CD4-positive, alpha-beta memory T cell (primary cell): Measurements from ENCODE around the gene KCTD17. TPM values are rescaled to one million over a fixed set of nuclear protein-coding genes. Genes with fewer than 3 reads are reported as not detected.

ENCODE experiments used
- CTCF ChIA-PET: fragments of 350-600 bp; sonication (Branson Sonifier 250); formaldehyde crosslinking; loops from one replicate; lab custom pipeline; 2021; ENCODE audit warnings: inconsistent platforms; ENCODE audit not compliant: partially characterized antibody; lab: Charles Lee
- POLR2A ChIA-PET: fragments of 350-600 bp; sonication (Branson Sonifier 250); formaldehyde crosslinking; loops from one replicate; lab custom pipeline; 2021; ENCODE audit not compliant: partially characterized antibody; lab: Charles Lee
- DNase-seq, 5 donors: peaks; one replicate each; pipeline versions ENCODE4 v3.0.0 to v3.0.0-alpha.2; 2020 to 2022; ENCODE audit warnings: mixed read lengths in 1 of 5
- H3K27ac ChIP-seq: one replicate; pipeline ENCODE4 v1.7.0; 2013; ENCODE audit warnings: low read depth, low read length
- H3K27me3 ChIP-seq: 2 replicates; pipeline ENCODE4 v1.7.0; 2013; ENCODE audit warnings: mild to moderate bottlenecking, low read length, moderate library complexity; ENCODE audit not compliant: insufficient read depth
- H3K36me3 ChIP-seq: 2 replicates; pipeline ENCODE4 v1.7.0; 2013; ENCODE audit warnings: mild to moderate bottlenecking, low read length, moderate library complexity; ENCODE audit not compliant: insufficient read depth
- H3K4me1 ChIP-seq: 2 replicates; pipeline ENCODE4 v1.7.0; 2013; ENCODE audit warnings: mild to moderate bottlenecking, low read length, moderate library complexity; ENCODE audit not compliant: insufficient read depth
- H3K4me3 ChIP-seq, 2 donors: one replicate each; pipeline ENCODE4 v1.7.0; 2013; ENCODE audit warnings: low read length in 2 of 2, mild to moderate bottlenecking in 1 of 2
- H3K9me3 ChIP-seq, 2 donors: one replicate each; pipeline ENCODE4 v1.7.0; 2013; ENCODE audit warnings: low read length in 2 of 2, control low read depth in 1 of 2; ENCODE audit not compliant: control insufficient read depth in 1 of 2
- H3K27ac Mint-ChIP-seq, 7 donors: one replicate each; pipeline ENCODE4 v1.8.0; 2020 to 2021; ENCODE audit warnings: mixed read lengths in 7 of 7, mild to moderate bottlenecking in 6 of 7, inconsistent platforms in 3 of 7, moderate library complexity in 3 of 7
- H3K27me3 Mint-ChIP-seq, 2 donors: one replicate each; pipeline ENCODE4 v1.8.0; 2020 to 2021; ENCODE audit warnings: mixed read lengths in 2 of 2
- H3K36me3 Mint-ChIP-seq, 2 donors: one replicate each; pipeline ENCODE4 v1.8.0; 2020 to 2021; ENCODE audit warnings: mixed read lengths in 2 of 2, inconsistent platforms in 1 of 2, mild to moderate bottlenecking in 1 of 2
- H3K4me1 Mint-ChIP-seq, 4 donors: one replicate each; pipeline ENCODE4 v1.8.0; 2020 to 2021; ENCODE audit warnings: mixed read lengths in 4 of 4, mild to moderate bottlenecking in 1 of 4
- H3K4me3 Mint-ChIP-seq, 8 donors: one replicate each; pipeline ENCODE4 v1.8.0; 2020 to 2021; ENCODE audit warnings: mixed read lengths in 8 of 8, mild to moderate bottlenecking in 7 of 8, moderate library complexity in 6 of 8, inconsistent platforms in 3 of 8
- H3K9me3 Mint-ChIP-seq, 8 donors: one replicate each; pipeline ENCODE4 v1.8.0; 2020 to 2021; ENCODE audit warnings: mixed read lengths in 8 of 8, mild to moderate bottlenecking in 5 of 8, inconsistent platforms in 3 of 8, moderate library complexity in 1 of 8
- intact Hi-C: fragments of 100-400 bp; cut with micrococcal nuclease; formaldehyde crosslinking; loops from one replicate; pipeline ENCODE4 v1.15.1; 2023
- polyA plus RNA-seq, 2 donors: library from polyadenylated mRNA; unstranded; fragments of 300-500 nt; fragmentation: Illumina TruSeq; gene quantifications; one replicate each; pipeline ENCODE4 v1.2.3, GENCODE V29; 2021
- total RNA-seq, 2 experiments: library from RNA; stranded (reverse); gene quantifications; one replicate each; pipeline ENCODE4 v1.2.3, GENCODE V29; 2021

The KCTD17 gene
- total and polyA plus RNA-seq, 4 experiments from 2014 or later, result 9.0 to 33.4 (median 22.7) TPM

DNA sequence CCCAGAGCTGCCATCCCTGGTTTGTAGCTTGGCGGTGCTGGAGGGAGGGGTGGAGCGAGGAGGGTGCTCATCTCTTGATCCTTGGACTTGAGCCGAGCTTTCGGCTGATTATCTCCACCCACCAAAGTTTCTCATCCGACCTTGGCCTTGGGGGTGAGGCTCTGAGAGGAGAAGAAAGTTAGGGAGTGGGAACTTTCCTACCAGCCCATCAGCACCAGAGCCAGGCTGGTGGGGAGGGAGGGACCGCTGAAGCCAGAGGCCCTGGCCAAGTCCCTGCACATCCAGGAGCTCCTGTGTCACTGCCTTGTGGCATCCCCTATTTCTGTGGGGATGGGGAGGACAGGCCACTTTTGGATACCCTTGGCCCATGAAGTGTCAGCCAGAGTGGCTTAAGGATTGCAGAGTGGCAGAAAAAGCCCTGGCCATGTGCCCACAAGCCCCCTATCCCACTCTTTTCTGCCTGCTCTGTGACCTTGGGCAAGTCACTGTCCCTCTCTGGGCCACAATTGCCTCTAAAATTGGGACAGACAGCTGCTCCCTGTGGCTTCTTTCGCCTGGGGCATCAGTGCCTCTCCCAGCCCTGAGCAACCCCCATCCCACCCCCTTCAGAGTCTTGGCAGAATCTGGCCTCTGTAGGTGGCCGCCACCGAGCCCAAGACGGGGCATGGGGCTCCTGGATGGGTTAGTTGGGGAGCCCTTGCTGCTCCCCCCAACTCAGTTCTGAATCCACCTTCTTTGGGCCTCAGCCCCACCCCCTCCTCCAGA, 10.3 kb downstream of the KCTD17 start:
- no peak overlapping the region for H3K27ac ChIP-seq
- H3K27me3 ChIP-seq, result no peaks in the 10 kb centered on the region
- intact Hi-C loops, result no loop called here
- Mint-ChIP-seq H3K4me1 (peaks cover 4 to 10% (median 7%) of the 10 kb centered on the region in 4 donors), H3K27me3 (no peaks in the 10 kb centered on the region), H3K9me3 (no peaks in the 10 kb centered on the region), H3K36me3 (peaks cover 16 to 39% of the 10 kb centered on the region in 2 donors), H3K4me3 (peak overlapping the region in 1 of 8 donors; percentile 46), H3K27ac (peak overlapping the region in 1 of 7 donors; percentile 12)
- H3K9me3 ChIP-seq, result no peaks in the 10 kb centered on the region
- DNase-seq, result no peak
- H3K4me3 ChIP-seq, result no peak overlapping the region
- CTCF ChIA-PET, result no interaction called here
- H3K36me3 ChIP-seq, result peaks cover 7% of the 10 kb centered on the region
- peaks cover 18% of the 10 kb centered on the region for H3K4me1 ChIP-seq
- POLR2A ChIA-PET, result interaction anchor here (1.1 kb wide), 1 partner anchor 18 kb away, joined by 3 read pairs; no protein-coding TSS in a partner anchor

DNA sequence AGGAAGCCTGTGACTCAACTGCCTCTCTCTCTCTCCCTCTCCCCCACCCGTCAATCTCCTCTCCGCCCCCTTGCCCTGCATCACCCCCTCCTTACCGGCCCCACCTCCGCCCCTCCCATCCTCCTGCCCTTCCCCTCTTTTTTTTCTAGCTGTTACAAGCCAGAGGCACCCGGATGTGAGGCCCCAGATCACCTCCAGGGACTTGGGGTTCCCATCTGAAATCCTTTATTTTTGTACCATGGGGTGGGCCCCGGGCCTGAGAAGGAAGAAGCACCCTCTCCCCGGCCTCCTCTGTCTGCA, 10.8 kb downstream of the KCTD17 start:
- ChIA-PET CTCF (no interaction called here), POLR2A (no interaction called here)
- peaks cover 7% of the 10 kb centered on the region for H3K36me3 ChIP-seq
- H3K27me3 ChIP-seq, result no peaks in the 10 kb centered on the region
- peaks cover 18% of the 10 kb centered on the region for H3K4me1 ChIP-seq
- no peak overlapping the region for H3K4me3 ChIP-seq
- H3K27ac ChIP-seq, result no peak overlapping the region
- intact Hi-C loops, result no loop called here
- Mint-ChIP-seq H3K27ac (no peak overlapping the region), H3K4me1 (peaks cover 4 to 10% (median 7%) of the 10 kb centered on the region in 4 donors), H3K36me3 (peaks cover 10 to 34% of the 10 kb centered on the region in 2 donors), H3K4me3 (no peak overlapping the region), H3K9me3 (no peaks in the 10 kb centered on the region), H3K27me3 (no peaks in the 10 kb centered on the region)
- H3K9me3 ChIP-seq, result no peaks in the 10 kb centered on the region
- no peak for DNase-seq

- no peak overlapping the region for H3K4me3 Mint-ChIP-seq
- ChIA-PET CTCF (no interaction called here), POLR2A (no interaction called here)
- H3K36me3 Mint-ChIP-seq, result peaks cover 6 to 29% of the 10 kb centered on the region in 2 donors
- H3K4me1 Mint-ChIP-seq, result peaks cover 4 to 10% (median 7%) of the 10 kb centered on the region in 4 donors
- no peak for DNase-seq
- H3K27ac Mint-ChIP-seq, result peak overlapping the region in 2 of 7 donors; percentile 20 to 51
- Histone ChIP-seq H3K27me3 (no peaks in the 10 kb centered on the region), H3K27ac (no peak overlapping the region), H3K9me3 (no peaks in the 10 kb centered on the region), H3K4me1 (peaks cover 18% of the 10 kb centered on the region), H3K4me3 (no peak overlapping the region), H3K36me3 (peaks cover 3% of the 10 kb centered on the region)
- intact Hi-C loops, result no loop called here
- no peaks in the 10 kb centered on the region for H3K9me3 Mint-ChIP-seq
- peaks cover 0 to 4% of the 10 kb centered on the region in 2 donors for H3K27me3 Mint-ChIP-seq
These were observed 11.3 kb downstream of the KCTD17 start for GRCh38 chr22:37062702-37063381.

- Histone ChIP-seq H3K27ac (no peak overlapping the region), H3K9me3 (no peaks in the 10 kb centered on the region), H3K4me3 (no peak overlapping the region), H3K4me1 (peaks cover 18% of the 10 kb centered on the region), H3K27me3 (no peaks in the 10 kb centered on the region), H3K36me3 (no peaks in the 10 kb centered on the region)
- H3K4me3 Mint-ChIP-seq, result no peak overlapping the region
- intact Hi-C loops, result no loop called here
- ChIA-PET CTCF (no interaction called here), POLR2A (interaction anchor here (0.8 kb wide), 1 partner anchor 136 kb away, joined by 3 read pairs; no protein-coding TSS in a partner anchor)
- H3K27me3 Mint-ChIP-seq, result peaks cover 0 to 4% of the 10 kb centered on the region in 2 donors
- H3K4me1 Mint-ChIP-seq, result peaks cover 4 to 10% (median 8%) of the 10 kb centered on the region in 4 donors
- H3K9me3 Mint-ChIP-seq, result no peaks in the 10 kb centered on the region
- DNase-seq, result peak in 2 of 5 donors; percentile 15 to 28
- peak overlapping the region in 4 of 7 donors; percentile 30 to 87 (median 52) for H3K27ac Mint-ChIP-seq
- H3K36me3 Mint-ChIP-seq, result peaks cover 6 to 22% of the 10 kb centered on the region in 2 donors
These were observed 12.2 kb downstream of the KCTD17 start for GRCh38 chr22:37063431-37064420.

DNA sequence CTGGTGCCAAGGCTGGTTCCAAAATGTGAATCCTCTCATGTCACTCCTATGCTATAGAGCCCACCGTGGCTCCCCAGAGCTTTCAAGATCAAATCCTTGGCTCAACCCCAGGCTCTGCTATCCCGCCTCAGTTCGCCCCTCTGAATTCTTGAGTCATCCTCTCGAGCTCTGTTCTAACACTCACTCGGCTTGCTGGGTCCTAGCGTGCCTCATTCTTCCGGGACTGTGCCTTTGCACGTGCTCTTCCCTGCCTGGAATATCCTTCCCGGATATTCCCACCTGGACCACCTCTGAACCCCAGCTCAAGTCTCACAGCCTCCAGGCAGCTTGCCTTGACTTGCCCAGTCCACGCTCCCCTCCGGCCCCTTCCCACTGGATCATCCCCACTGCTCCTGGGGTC, 13.0 kb downstream of the KCTD17 start:
- peaks cover 6 to 19% of the 10 kb centered on the region in 2 donors for H3K36me3 Mint-ChIP-seq

DNA sequence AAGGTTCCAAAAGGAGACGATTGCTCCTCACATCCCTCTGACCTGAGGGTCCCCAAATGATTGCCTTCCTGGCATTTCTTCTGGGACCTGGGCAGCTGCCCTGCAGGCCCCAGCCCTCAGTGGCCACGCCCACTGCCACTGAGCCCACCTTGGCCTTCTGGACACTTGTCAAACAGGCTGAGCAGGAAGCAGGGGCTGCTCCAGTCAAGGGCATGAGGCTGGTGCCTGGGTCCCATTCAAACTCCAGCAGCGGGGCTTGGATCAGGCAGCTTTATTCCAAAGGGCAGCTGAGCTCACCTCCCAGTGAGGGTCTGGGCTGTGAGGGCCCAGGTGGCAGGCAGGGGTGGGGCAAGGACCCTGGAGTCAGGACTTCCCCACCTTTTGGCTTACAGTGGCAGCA, 13.6 kb downstream of the KCTD17 start:
- Histone ChIP-seq H3K36me3 (no peaks in the 10 kb centered on the region), H3K4me3 (no peak overlapping the region), H3K27me3 (no peaks in the 10 kb centered on the region), H3K4me1 (peaks cover 8% of the 10 kb centered on the region), H3K9me3 (no peaks in the 10 kb centered on the region), H3K27ac (no peak overlapping the region)
- peaks cover 2 to 10% of the 10 kb centered on the region in 2 donors for H3K27me3 Mint-ChIP-seq
- CTCF ChIA-PET, result interaction anchor here (1.0 kb wide), 1 partner anchor 15 kb away, joined by 3 read pairs; no protein-coding TSS in a partner anchor
- no peak overlapping the region for H3K4me3 Mint-ChIP-seq
- no peak for DNase-seq
- peaks cover 3 to 7% (median 4%) of the 10 kb centered on the region in 4 donors for H3K4me1 Mint-ChIP-seq
- intact Hi-C loops, result no loop called here
- no peak overlapping the region for H3K27ac Mint-ChIP-seq
- H3K36me3 Mint-ChIP-seq, result peaks cover 6 to 15% of the 10 kb centered on the region in 2 donors
- POLR2A ChIA-PET, result interaction anchor here (0.6 kb wide), 1 partner anchor 103 kb away, joined by 3 read pairs; no protein-coding TSS in a partner anchor
- no peaks in the 10 kb centered on the region for H3K9me3 Mint-ChIP-seq

More for the DNA sequence above, 13.0 kb downstream of the KCTD17 start:
- no peak for DNase-seq
- ChIA-PET CTCF (no interaction called here), POLR2A (interaction anchor here (0.8 kb wide), 1 partner anchor 135 kb away, joined by 3 read pairs; no protein-coding TSS in a partner anchor)
- H3K9me3 ChIP-seq, result no peaks in the 10 kb centered on the region
- Mint-ChIP-seq H3K4me1 (peaks cover 4 to 10% (median 8%) of the 10 kb centered on the region in 4 donors), H3K27me3 (peaks cover 0 to 5% of the 10 kb centered on the region in 2 donors), H3K4me3 (no peak overlapping the region), H3K27ac (peak overlapping the region in 1 of 7 donors; percentile 70), H3K9me3 (no peaks in the 10 kb centered on the region)
- H3K4me1 ChIP-seq, result peaks cover 14% of the 10 kb centered on the region
- no peaks in the 10 kb centered on the region for H3K27me3 ChIP-seq
- no peak overlapping the region for H3K4me3 ChIP-seq
- no peak overlapping the region for H3K27ac ChIP-seq
- intact Hi-C loops, result no loop called here
- H3K36me3 ChIP-seq, result no peaks in the 10 kb centered on the region
